ENCODE results near the gene ZNF587.
"Not testable (repeated sequence)": the region's sequence is repeated elsewhere in the genome, so short reads cannot be mapped to it uniquely, and the experiment has no call there.

ZNF587 gene

DNA sequence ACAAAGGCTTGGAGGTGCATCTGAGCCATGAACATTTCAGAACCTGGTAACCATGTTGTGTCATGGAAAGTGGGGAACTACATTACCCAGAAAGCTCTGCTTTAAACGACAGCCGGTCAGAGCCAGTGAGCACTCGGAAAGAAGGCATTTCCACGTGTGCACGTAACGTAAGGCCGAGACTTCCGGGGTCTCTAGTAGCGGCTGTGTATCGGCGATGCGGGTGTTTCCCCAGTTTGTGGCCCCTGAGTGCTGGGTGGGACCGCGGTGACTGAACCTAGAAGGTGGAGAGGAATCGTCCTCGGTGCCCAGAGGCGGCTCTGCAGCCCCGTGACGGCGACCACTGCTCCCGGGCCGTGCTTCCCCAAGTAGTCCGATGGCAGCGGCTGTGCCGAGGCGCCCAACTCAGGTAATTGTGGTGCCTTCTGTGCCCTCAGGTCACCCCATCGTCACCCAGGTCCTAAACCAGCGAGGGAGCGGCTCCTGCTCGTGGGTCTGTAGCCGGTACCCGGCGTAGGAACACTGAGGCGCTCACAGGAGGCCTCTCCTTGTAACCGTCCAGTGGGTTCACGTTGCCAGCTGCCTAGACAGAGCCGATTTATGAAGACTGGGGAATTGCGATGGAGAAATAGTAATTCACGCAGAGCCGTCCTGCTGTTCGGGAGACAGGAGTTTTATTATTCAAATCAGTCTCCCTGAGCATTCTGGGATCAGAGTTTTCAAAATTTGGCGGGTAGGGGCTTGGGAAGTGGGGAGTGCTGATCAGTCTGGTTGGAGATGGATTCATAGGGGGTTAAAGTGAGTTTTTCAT, at the start of gene ZNF587:
Gene ZNF587 (plus strand): TSS at position 194 of the 808 bp plus-strand sequence. CDS start 180 bp downstream, at position 374.
- peak; percentile 71 for DNase-seq (ENCODE audit: low spot score)

DNA sequence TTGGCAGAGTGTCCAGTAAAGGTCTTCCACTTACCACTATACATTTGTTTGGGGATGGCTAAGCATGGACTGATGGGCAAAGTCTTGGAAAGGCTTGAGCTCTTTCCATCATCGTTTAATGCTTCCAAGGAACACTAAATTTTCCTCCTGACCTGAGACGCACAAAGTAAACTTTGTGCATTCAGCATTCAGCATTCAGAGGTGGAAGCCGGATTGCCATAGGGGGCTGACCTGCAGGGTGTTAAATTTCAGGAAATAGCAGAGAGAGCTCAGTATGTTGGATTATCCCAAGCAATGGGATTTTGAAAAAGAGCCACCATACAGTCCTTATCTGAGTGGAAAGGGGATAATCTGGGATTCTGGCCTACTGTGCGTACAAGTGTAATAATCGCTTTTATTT, 49.0 kb upstream of the ZNF587 start:
- no peak for DNase-seq (ENCODE audit: low spot score)

GRCh38 chr19:57802269-57802668, 47.4 kb upstream of the ZNF587 start:
- DNase-seq (ENCODE audit: low spot score): peak; percentile 47

- no peak for DNase-seq (ENCODE audit: low spot score)
These were observed 46.4 kb upstream of the ZNF587 start for GRCh38 chr19:57803265-57803593.

GRCh38 chr19:57803594-57804325, 45.9 kb upstream of the ZNF587 start:
- DNase-seq (ENCODE audit: low spot score): peak; percentile 86

DNA sequence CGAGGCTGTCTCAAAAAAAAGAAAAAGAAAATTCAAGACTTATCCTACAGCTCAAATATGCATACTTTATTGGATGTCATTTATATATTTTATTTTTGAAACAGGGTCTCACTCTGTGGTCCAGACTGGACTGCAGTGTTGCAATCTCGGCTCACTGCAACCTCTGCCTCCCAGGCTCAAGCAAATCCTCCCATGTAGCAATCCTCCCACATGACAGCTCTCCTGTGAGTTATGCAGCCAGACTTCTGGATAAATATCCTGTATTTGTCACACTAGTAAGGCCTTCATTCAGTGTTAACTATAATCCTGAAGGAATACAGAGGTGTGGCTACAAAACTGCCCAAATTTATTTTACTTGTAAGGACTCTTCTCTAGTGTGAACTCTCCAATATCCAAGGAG, 42.1 kb upstream of the ZNF587 start:
- no peak for DNase-seq (ENCODE audit: low spot score)

DNA sequence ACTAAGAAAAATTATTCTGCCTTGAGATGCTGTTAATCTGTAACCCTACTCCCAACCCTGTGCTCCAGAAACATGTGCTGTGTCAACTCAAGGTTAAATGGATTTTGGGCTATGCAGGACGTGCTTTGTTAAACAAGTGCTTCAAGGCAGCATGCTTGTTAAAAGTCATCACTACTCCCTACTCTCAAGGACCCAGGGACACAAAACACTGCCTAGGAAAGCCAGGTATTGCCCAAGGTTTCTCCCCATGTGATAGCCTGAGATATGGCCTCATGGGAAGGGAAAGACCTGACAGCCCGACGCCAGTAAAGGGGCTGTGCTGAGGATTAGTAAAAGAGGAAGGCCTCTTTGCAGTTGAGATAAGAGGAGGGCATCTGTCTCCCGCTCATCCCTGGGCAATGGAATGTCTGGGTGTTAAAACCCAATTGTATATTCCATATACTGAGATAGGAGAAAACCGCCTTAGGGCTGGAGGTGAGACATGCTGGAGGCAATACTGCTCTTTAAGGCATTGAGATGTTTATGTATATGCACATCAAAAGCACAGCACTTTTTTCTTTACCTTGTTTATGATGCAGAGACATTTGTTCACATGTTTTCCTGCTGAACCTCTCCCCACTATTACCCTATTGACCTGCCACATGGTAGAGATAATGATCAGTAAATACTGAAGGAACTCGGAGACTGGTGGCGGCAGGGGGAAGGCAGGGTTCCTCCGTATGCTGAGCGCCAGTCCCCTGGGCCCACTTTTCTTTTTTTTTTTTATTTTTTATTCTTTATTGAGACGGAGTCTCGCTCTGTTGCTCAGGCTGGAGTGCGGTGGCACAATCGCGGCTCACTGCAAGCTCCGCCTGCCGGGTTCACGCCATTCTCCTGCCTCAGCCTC, 39.0 kb upstream of the ZNF587 start:
- DNase-seq (ENCODE audit: low spot score): not testable (repeated sequence)

- DNase-seq (ENCODE audit: low spot score): no peak
These were observed 37.4 kb upstream of the ZNF587 start for GRCh38 chr19:57812226-57812625.

DNA sequence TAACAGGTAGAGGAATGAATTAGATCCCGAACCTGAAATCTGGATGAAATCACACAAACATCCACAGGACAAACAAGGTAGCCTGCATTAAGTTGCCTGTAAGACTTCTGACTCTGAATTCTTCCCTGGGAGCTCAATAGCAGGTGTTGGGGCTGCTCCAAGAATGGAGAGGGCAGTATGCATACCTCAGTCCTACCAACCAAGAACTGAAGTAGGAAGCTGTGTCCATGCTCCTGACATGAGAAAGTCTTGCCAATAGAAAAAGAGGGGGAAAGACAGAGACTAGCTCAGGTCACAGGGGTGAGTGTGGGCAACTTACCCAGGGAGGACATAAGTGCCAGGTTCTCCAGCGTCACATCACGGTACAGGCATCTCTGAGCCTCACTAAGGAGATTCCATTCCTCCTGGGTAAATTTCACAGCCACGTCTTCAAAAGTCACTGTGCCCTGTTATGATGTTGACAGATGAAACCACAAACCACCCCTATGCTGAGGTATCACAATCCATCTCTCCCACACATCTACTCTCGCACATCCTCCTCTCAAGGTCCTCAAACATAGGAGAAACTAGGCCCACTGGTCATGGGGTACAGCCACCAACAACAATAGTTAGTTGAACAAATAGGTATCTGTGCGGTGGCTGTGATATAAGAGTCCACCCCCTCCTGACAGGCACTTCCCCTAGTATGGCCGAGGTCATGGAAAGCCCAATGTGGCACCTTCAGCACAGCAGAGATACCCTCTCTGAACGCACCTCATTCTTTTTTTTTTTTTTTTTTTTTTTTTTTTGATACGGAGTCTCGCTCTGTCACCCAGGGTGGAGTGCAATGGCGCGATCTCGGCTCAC, 36.5 kb upstream of the ZNF587 start:
- not testable (repeated sequence) for DNase-seq (ENCODE audit: low spot score)

DNA sequence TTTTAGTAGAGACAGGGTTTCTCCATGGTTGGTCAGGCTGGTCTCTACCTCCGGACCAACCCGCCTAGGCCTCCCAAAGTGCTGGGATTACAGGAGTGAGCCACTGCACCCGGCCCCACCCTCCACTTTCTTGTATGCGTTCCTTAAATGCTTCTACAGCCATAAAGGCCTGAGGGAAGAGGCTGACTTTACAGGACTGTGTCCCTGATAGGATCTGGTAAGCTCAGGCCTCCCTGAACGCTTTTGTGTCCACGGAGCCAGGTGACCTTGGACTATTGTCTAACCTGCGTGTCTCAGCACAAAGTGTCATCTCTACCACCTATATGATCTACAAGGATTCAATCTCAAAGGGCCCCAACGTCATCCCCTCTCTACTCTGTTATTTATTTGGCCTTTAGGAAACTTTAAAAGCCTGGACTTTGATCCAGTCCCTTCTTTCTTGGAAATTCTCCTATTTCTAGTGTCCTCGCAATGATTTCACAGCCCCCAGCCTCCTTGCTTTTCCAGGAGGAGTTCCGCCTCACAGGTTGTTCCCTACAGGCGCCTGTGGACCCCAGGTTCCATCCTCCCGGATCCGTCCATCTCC, 35.6 kb upstream of the ZNF587 start:
- DNase-seq (ENCODE audit: low spot score): no peak

DNA sequence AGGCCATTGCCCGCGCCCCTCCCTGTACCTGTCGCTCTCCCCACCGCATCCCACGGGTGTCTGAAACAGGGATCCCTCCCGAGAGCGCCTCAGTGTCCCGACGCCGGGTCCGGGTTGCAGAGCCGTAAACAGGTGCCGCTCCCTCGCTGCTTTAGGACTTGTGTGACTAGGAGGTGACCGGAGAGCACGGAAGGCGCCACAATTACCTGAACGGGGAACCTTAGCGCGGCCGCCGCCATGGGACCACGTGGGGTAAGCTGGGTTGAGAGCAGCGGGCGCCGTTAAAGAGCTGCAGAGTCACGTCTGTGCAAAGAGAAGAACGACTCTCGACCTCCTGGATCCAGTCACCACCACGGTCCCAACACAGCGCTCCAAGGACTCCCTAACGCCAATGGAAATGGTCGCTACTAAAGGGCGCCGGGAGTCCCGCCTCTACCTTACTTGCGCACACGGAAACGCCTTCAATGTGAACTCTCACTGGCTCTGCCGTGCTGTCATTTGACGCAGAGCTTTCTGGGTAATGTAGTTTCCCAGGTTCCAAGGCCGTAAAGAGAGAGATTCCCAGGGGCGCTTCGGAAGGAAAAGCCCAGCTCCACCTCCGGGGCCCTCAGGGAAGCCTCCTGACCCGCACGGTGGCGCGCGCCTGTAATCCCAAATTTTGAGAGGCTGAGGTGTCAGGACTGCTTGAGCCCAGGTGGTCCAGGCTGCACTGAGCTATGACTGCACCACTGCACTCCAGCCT, 35.0 kb upstream of the ZNF587 start, which contains the start of gene ZNF552:
Gene ZNF552 (minus strand): TSS at position 409 of the 742 bp plus-strand sequence. CDS start 170 bp downstream, at position 239.
- peak; percentile 87 for DNase-seq (ENCODE audit: low spot score)

- no peak for DNase-seq (ENCODE audit: low spot score)
These were observed 34.2 kb upstream of the ZNF587 start for GRCh38 chr19:57815247-57816075.

GRCh38 chr19:57816652-57817051, 33.0 kb upstream of the ZNF587 start:
- DNase-seq (ENCODE audit: low spot score): no peak

- DNase-seq (ENCODE audit: low spot score): no peak
These were observed 31.7 kb upstream of the ZNF587 start for GRCh38 chr19:57817976-57818375.

GRCh38 chr19:57818378-57818777, 31.3 kb upstream of the ZNF587 start:
- no peak for DNase-seq (ENCODE audit: low spot score)

GRCh38 chr19:57819475-57820148, 30.0 kb upstream of the ZNF587 start:
- DNase-seq (ENCODE audit: low spot score): peak; percentile 81

- no peak for DNase-seq (ENCODE audit: low spot score)
These were observed 29.1 kb upstream of the ZNF587 start for GRCh38 chr19:57820599-57820998.

DNA sequence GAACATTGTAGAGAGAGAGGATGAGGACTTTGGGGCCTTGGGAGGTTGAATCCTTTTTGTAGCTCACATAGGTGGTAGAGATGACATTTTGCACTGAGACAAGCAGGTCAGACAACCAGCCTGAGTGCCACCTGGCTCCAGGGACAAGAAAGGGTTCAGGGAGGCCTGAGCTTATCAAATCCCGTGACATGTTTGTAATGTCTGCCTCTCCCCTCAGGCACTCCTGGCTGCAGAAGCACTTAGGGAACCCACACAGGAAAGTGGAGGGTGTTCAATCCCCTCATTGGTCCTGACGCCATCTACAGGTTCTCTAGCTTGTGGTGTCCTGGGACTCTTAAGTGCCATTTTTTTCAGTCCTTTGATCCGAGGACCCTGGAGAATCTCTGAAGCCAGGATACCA, 28.6 kb upstream of the ZNF587 start:
- DNase-seq (ENCODE audit: low spot score): not testable (repeated sequence)

- not testable (repeated sequence) for DNase-seq (ENCODE audit: low spot score)
These were observed 28.2 kb upstream of the ZNF587 start for GRCh38 chr19:57821501-57821900.
